ENCODE measurements around the gene JSRP1.
"Not testable (repeated sequence)": the region's sequence is repeated elsewhere in the genome, so short reads cannot be mapped to it uniquely, and the experiment has no call there.

The JSRP1 gene

GRCh38 chr19:2287585-2288337 lies 31.5 kb upstream of the JSRP1 start:
- FAIRE-seq (no peak), DNase-seq (ENCODE audit: insufficient read length, low spot score) (no peak)
- TF ChIP-seq, protein P1, sequence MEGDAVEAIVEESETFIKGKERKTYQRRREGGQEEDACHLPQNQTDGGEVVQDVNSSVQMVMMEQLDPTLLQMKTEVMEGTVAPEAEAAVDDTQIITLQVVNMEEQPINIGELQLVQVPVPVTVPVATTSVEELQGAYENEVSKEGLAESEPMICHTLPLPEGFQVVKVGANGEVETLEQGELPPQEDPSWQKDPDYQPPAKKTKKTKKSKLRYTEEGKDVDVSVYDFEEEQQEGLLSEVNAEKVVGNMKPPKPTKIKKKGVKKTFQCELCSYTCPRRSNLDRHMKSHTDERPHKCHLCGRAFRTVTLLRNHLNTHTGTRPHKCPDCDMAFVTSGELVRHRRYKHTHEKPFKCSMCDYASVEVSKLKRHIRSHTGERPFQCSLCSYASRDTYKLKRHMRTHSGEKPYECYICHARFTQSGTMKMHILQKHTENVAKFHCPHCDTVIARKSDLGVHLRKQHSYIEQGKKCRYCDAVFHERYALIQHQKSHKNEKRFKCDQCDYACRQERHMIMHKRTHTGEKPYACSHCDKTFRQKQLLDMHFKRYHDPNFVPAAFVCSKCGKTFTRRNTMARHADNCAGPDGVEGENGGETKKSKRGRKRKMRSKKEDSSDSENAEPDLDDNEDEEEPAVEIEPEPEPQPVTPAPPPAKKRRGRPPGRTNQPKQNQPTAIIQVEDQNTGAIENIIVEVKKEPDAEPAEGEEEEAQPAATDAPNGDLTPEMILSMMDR (IDR thresholded peaks at IDR 0.05; ENCODE audit: insufficient read depth, missing control alignments): no peak

DNA sequence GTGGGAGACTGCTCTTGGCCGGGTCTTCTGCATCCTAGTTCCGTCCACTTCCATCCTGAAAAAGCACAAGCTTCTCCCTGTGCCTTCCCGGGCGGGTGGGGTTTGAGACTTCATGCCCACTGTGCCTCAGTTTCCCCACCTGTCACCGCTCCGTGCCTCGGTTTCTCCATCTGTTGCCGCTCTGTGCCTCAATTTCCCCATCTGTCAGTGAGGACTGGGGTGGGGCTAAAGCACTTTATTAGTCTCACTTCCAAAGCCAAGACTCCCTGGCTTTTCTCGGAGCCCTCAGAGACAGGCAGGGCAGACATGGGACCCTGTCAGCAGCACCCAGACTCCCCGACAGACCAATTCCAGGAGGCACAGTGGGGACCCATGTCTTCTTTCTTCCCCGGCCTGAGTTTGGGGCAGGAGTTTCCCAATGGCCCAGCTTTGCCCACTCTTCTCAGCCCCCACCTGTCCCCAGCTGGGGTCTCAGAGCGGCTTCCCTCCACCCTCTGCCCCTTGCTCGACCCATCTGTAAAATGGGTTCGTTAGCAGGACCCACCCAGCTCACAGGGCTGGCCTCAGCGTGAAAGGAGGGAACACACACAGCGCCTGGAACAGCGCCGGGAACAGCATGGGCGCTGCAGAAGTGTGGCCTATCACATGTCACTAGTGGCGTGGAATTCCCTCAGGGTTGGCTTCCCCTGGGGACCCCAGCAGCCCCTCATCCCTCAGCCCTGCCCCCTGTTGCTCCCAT lies 30.4 kb upstream of the JSRP1 start:
- DNase-seq (ENCODE audit: insufficient read length, low spot score) (no peak), FAIRE-seq (no peak)
- TF ChIP-seq, protein P1 (IDR thresholded peaks at IDR 0.05; ENCODE audit: insufficient read depth, missing control alignments): no peak

GRCh38 chr19:2283835-2284507 lies 27.8 kb upstream of the JSRP1 start:
- FAIRE-seq: no peak
- TF ChIP-seq, protein P1 (IDR thresholded peaks at IDR 0.05; ENCODE audit: insufficient read depth, missing control alignments): no peak

DNA sequence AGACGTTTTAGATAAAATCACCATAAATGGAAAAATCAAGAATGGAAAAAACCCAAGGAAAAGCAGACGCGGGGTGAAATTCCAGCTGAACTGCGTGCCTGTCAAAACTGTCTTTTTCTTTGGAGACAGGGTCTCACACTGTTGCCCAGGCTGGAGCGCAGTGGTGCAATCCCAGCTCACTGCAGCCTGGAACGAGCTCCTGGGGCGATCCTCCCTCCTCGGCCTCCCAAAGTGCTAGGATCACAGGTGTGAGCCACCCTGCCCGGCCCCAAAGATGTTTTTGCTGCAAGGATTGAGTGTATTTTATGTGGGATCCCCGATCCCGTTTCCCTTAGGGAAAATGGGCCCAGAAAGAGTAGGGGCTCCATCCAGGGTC lies 26.6 kb upstream of the JSRP1 start:
- DNase-seq (ENCODE audit: insufficient read length, low spot score): no peak
- TF ChIP-seq, protein P1 (IDR thresholded peaks at IDR 0.05; ENCODE audit: insufficient read depth, missing control alignments): no peak
- FAIRE-seq: no peak

More at GRCh38 chr19:2283835-2284507, 27.8 kb upstream of the JSRP1 start:
- no peak for DNase-seq (ENCODE audit: insufficient read length, low spot score)

DNA sequence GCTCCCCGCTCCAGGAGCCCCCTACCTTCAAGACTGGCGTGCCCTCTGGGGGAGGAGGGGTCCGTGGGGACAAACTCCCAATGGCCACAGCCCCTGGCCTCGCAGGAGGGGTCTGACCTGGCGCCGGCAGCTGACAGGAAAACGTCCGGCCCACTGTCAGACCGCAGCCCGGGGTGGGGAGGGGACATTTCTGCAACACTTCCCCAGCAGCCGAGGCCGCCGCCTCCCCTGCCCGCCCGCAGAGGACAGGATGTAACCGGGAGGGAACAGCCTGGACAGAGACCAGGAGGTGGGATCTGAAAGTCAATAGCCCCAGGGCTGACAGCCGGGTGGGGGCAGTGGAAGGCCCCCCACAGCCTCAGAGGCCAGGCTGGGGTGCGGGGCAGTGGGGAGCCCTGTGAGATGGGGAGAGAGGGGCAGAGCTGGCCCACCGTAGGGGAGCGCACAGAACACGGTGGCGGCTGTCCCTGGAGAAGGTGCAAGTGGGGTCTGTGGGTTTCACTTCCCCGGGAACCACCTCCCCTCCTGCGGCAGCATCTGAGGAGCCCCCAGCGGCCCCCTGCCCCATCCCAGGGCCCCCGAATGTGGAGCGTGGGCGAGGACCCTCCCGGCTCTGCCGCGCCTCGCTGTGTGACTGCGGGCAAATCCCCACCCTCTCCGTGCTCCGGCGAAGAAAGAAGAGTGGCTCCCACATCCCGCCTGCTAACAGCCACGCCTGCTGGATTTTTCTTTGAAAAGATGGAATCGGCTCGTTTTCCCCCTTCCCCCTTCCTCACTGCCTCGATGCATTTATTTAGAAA lies 26.0 kb upstream of the JSRP1 start, which contains the start of gene PEAK3:
Gene PEAK3, minus strand, starts transcription at position 114 of the 800 bp plus-strand sequence. CDS start 1,244 bp downstream, outside the sequence.
- DNase-seq (ENCODE audit: insufficient read length, low spot score): no peak
- FAIRE-seq: no peak
- TF ChIP-seq, protein P1 (IDR thresholded peaks at IDR 0.05; ENCODE audit: insufficient read depth, missing control alignments): no peak

DNA sequence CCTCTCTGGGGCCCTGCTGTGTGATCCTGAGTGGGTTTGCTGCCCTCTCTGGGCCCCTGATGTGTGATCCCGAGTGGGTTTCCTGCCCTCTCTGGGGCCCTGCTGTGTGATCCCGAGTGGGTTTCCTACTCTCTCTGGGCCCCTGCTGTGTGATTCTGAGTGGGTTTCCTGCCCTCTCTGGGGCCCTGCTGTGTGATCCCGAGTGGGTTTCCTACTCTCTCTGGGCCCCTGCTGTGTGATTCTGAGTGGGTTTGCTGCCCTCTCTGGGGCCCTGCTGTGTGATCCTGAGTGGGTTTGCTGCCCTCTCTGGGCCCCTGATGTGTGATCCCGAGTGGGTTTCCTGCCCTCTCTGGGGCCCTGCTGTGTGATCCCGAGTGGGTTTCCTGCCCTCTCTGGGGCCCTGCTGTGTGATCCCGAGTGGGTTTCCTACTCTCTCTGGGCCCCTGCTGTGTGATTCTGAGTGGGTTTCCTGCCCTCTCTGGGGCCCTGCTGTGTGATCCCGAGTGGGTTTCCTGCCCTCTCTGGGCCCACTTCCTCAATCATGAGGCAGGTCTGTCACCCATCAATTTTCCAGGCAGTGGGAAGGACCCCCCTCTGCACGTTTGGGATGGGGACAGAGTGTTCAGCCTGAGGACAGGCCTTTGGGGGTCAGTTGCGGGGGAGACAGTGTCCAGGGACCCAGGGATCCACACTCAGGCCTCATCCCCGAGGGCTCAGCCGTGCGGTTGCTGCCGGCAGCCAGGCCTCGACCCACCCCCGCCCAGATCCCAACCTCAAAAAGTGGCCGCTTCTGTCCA lies 25.2 kb upstream of the JSRP1 start:
- not testable (repeated sequence) for DNase-seq (ENCODE audit: insufficient read length, low spot score); FAIRE-seq
